HepG2 (cell line): ENCODE data around the gene PCIF1. TPM values are rescaled to one million over a fixed set of nuclear protein-coding genes. Genes with fewer than 3 reads are reported as not detected.
A peak's percentile ranks its signal among the peaks of the same experiment; 100 is the strongest.

Experiments
- ATM ChIP-seq: fragments of 450-650 bp; IDR thresholded peaks from 2 replicates; pipeline ENCODE4 v1.7.1; 2017; ENCODE audit warnings: mild to moderate bottlenecking, borderline replicate concordance
- CREM ChIP-seq, 2 experiments: sonication (generic) in 1 of 2; formaldehyde crosslinking in 1 of 2; IDR thresholded peaks; 2 replicates each; pipeline versions ENCODE4 v1.4.0 to v1.6.1; 2016 to 2020; ENCODE audit warnings: antibody characterized with exemption in 1 of 2, mild to moderate bottlenecking in 1 of 2, missing genetic modification reagents in 1 of 2
- DBP ChIP-seq: sonication (generic); formaldehyde crosslinking; IDR thresholded peaks from 2 replicates; pipeline ENCODE4 v1.4.0; 2020; ENCODE audit warnings: missing genetic modification reagents; ENCODE audit errors: not compliant biosample characterization
- FUBP1 ChIP-seq: sonication (generic); formaldehyde crosslinking; IDR thresholded peaks from 2 replicates; pipeline ENCODE4 v1.5.1; 2020; ENCODE audit warnings: missing genetic modification reagents, mild to moderate bottlenecking, borderline replicate concordance
- KMT2A ChIP-seq: sonication (generic); formaldehyde crosslinking; IDR thresholded peaks from 2 replicates; pipeline ENCODE4 v1.4.0; 2020; ENCODE audit warnings: missing genetic modification reagents
- NFKBIZ ChIP-seq: IDR thresholded peaks from 2 replicates; pipeline ENCODE4 v1.6.1; 2018; ENCODE audit warnings: missing genetic modification reagents, missing compliant biosample characterization
- PRPF4 ChIP-seq: fragments of 200-400 bp; formaldehyde crosslinking; IDR thresholded peaks from 2 replicates; pipeline ENCODE4 v1.6.1; 2016; ENCODE audit warnings: low read length, low read depth; ENCODE audit not compliant: poor library complexity, severe bottlenecking
- SIN3B ChIP-seq: fragments of 150-350 bp; IDR thresholded peaks from 2 replicates; pipeline ENCODE4 v1.6.1; 2014; ENCODE audit warnings: low read length
- ZBTB44 ChIP-seq: sonication (generic); formaldehyde crosslinking; IDR thresholded peaks from 2 replicates; pipeline ENCODE4 v1.4.0; 2020; ENCODE audit warnings: missing genetic modification reagents
- ZIK1 ChIP-seq: sonication (generic); formaldehyde crosslinking; IDR thresholded peaks from 2 replicates; pipeline ENCODE4 v1.5.0; 2020; ENCODE audit warnings: mild to moderate bottlenecking, low read depth, missing genetic modification reagents, borderline replicate concordance
- ZNF232 ChIP-seq: sonication (generic); formaldehyde crosslinking; IDR thresholded peaks from 2 replicates; pipeline ENCODE4 v1.4.0; 2020; ENCODE audit warnings: missing genetic modification reagents, borderline replicate concordance
- ZNF282 ChIP-seq: fragments of 450-650 bp; IDR thresholded peaks from 2 replicates; pipeline ENCODE4 v1.6.1; 2018; ENCODE audit not compliant: partially characterized antibody
- ZNF597 ChIP-seq: sonication (generic); formaldehyde crosslinking; IDR thresholded peaks from 2 replicates; pipeline ENCODE4 v1.5.0; 2020; ENCODE audit warnings: missing genetic modification reagents
- ZNF614 ChIP-seq: IDR thresholded peaks from 2 replicates; pipeline ENCODE4 v1.6.1; 2018; ENCODE audit warnings: missing biosample characterization, missing genetic modification reagents, inconsistent platforms, borderline replicate concordance
- ZNF670 ChIP-seq: sonication (generic); formaldehyde crosslinking; IDR thresholded peaks from 2 replicates; pipeline ENCODE4 v1.8.0; 2022; ENCODE audit warnings: mild to moderate bottlenecking, missing genetic modification reagents, borderline replicate concordance
- ZNF691 ChIP-seq: sonication (generic); formaldehyde crosslinking; IDR thresholded peaks from 2 replicates; pipeline ENCODE4 v1.4.0; 2020; ENCODE audit warnings: missing genetic modification reagents, low read depth, mild to moderate bottlenecking, borderline replicate concordance
- polyA plus RNA-seq, 8 experiments: library from polyadenylated mRNA; depleted of rRNA in 3 of 8; stranded (reverse) in 7 of 8; unstranded in 1 of 8; fragments of >200 nt; fragmentation: Illumina TruSeq in 4 of 8; extraction: Trizol in 4 of 8; gene quantifications; 2 replicates each; pipeline versions ENCODE4 v1.2.1 to v1.2.3, GENCODE V29; 2011 to 2016; ENCODE audit warnings: low read depth in 4 of 8, missing spikeins in 1 of 8, mixed read lengths in 1 of 8; ENCODE audit not compliant: insufficient read depth in 1 of 8
- total RNA-seq, 5 experiments: library from RNA; depleted of rRNA; stranded (reverse); fragments of >200 nt; fragmentation: Illumina TruSeq; extraction: Trizol; gene quantifications; 2 replicates each; pipeline ENCODE4 v1.2.3, GENCODE V29; 2016; ENCODE audit warnings: low read depth in 1 of 5

Gene PCIF1
- total and polyA plus RNA-seq, 2 of the 13 experiments (the other 11 are each of a cell fraction or from before 2014, with no cell fraction given): 20.9 to 24.4 TPM

GRCh38 chr20:45935416-45936046 lies 1.0 kb downstream of the PCIF1 start (continued):
- TF ChIP-seq ATM (no peak), KMT2A (CRISPR knock-in tag) (peak; percentile 76; the same call in 1 of the 2 replicates), SIN3B (peak; percentile 86; the same call in 1 of the 2 replicates), NFKBIZ (CRISPR knock-in tag) (0 out of 2 replicates have a peak, but pooled peaks have one; percentile 15), ZBTB44 (CRISPR knock-in tag) (0 out of 2 replicates have a peak, but pooled peaks have one; percentile 42), ZNF282 (no peak), ZNF691 (CRISPR knock-in tag) (no peak), ZNF597 (CRISPR knock-in tag) (no peak), PRPF4 (no peak), ZNF232 (peak; percentile 32; the same call in 1 of the 2 replicates), CREM (IDR thresholded peaks at IDR 0.05) (peak; percentile 26; the same call in 1 of the 2 replicates), CREM (CRISPR knock-in tag; IDR thresholded peaks at IDR 0.05) (no peak), ZNF614 (CRISPR knock-in tag) (no peak), ZIK1 (no peak), DBP (CRISPR knock-in tag) (no peak), ZNF670 (CRISPR knock-in tag) (peak; percentile 43; the same call in 1 of the 2 replicates), FUBP1 (0 out of 2 replicates have a peak, but pooled peaks have one; percentile 86)
